Adrenal gland (tissue), 19 donors: ENCODE data around the gene PMIS2. TPM values are rescaled to one million over a fixed set of nuclear protein-coding genes. Genes with fewer than 3 reads are reported as not detected.

ENCODE experiments used
- DNase-seq, 7 donors: peaks; one replicate each; pipeline ENCODE4 v3.0.0-alpha.2; 2019 to 2020
- H3K27ac ChIP-seq, 5 donors: fragments of 200-600 bp; sonication (generic) in 4 of 5; 1 replicate in 3 of 5; 2 replicates in 2 of 5; pipeline versions ENCODE4 v1.5.1 to v1.8.0; 2016 to 2020; ENCODE audit warnings: mild to moderate bottlenecking in 1 of 5
- H3K27me3 ChIP-seq: fragments of 200-600 bp; 2 replicates; pipeline ENCODE4 v1.8.0; 2021
- H3K36me3 ChIP-seq, 2 donors: fragments of 200-600 bp; replicated peaks in 1 of 2; 1 replicate in 1 of 2; 2 replicates in 1 of 2; pipeline versions ENCODE4 v1.5.1 to v1.8.0; 2018 to 2022
- H3K4me1 ChIP-seq, 2 donors: fragments of 200-600 bp; replicated peaks in 1 of 2; 1 replicate in 1 of 2; 2 replicates in 1 of 2; pipeline versions ENCODE4 v1.5.1 to v1.8.0; 2018 to 2021
- H3K4me3 ChIP-seq, 4 donors: fragments of 200-600 bp; sonication (generic) in 3 of 4; one replicate each; pipeline ENCODE4 v1.5.1; 2016 to 2018
- H3K9me3 ChIP-seq, 3 donors: fragments of 200-600 bp; sonication (generic) in 1 of 3; replicated peaks in 1 of 3; 1 replicate in 2 of 3; 2 replicates in 1 of 3; pipeline versions ENCODE4 v1.5.1 to v1.8.0; 2016 to 2021
- CTCF ChIP-seq, 6 experiments: fragments of 450-650 bp in 4 of 6; fragments of 200-600 bp in 2 of 6; sonication (generic) in 1 of 6; IDR thresholded peaks; 1 replicate in 5 of 6; 2 replicates in 1 of 6; pipeline versions ENCODE4 v1.5.1 to v1.8.0; 2016 to 2021; ENCODE audit warnings: antibody characterized with exemption in 6 of 6, mild to moderate bottlenecking in 2 of 6, moderate library complexity in 1 of 6
- POLR2A ChIP-seq, 2 donors: fragments of 450-650 bp; IDR thresholded peaks; one replicate each; pipeline ENCODE4 v1.6.1; 2017; ENCODE audit warnings: antibody characterized with exemption in 2 of 2, mild to moderate bottlenecking in 2 of 2, moderate library complexity in 1 of 2
- WGBS, 4 donors: extraction: QIAGEN DNeasy Blood & Tissue Kit in 2 of 4; methylation state at CpG; one replicate each; pipeline versions ENCODE4 v1.1.5 to v1.1.7; 2013 to 2017; 5-methylcytosine and 5-hydroxymethylcytosine counted together
- intact Hi-C, 2 donors: fragments of 100-400 bp; cut with DNase I; formaldehyde crosslinking; loops; one replicate each; pipeline versions ENCODE4 v1.14.1 to v1.15.0; 2022 to 2023
- long read RNA-seq, 10 donors: library from polyadenylated mRNA in 3 of 10; unstranded in 2 of 10; stranded (forward) in 1 of 10; transcript quantifications; one replicate each; pipeline ENCODE4 v2.0.0 and lab custom pipeline, GENCODE V29; 2021 to 2026
- polyA plus RNA-seq, 3 donors: library from polyadenylated mRNA; stranded (reverse); fragments of 200-250 nt in 2 of 3; fragments of 350-450 nt in 1 of 3; fragmentation: Illumina TruSeq in 1 of 3; extraction: RNeasy Lipid Tissue Mini Kit (QIAGEN cat#74804) in 1 of 3; gene quantifications; one replicate each; pipeline ENCODE4 v1.2.3, GENCODE V29; 2013 to 2014
- total RNA-seq, 9 donors: library from RNA; depleted of rRNA in 4 of 9; stranded (reverse); fragments of >200 nt in 4 of 9; fragments of 120-200 nt in 1 of 9; fragmentation: NEBNext Ultra II Directional in 1 of 9; extraction: Animal tissue kit (Norgen Biotek cat#: 25700) in 1 of 9; gene quantifications; one replicate each; pipeline versions ENCODE4 v1.1.0 to v1.2.4, GENCODE V29; 2013 to 2023
- donor health status: healthy with polysubstance abuse.
- donor health status: Bipolar disorder and iron deficiency.
- donor health status: DM: yes; HTN: yes; CAD: no.
- donor health status: DM: no; HTN: no; CAD: no.
- donor health status: DM: no; HTN: no; CAD: no.
- donor health status: DM: yes; HTN: yes; CAD: no.

The PMIS2 gene
- total RNA-seq (under 1 TPM in 2 of 9 donors, not detected in 7; 0.61 to 0.81 TPM), polyA plus RNA-seq (not detected)
- long read RNA-seq, donor 1: 0 reads
- long read RNA-seq, donor 2: 0 reads
- long read RNA-seq, donor 3: 0 reads
- long read RNA-seq, donor 4: 0 reads
- long read RNA-seq, donor 5: 0 reads
- long read RNA-seq, donor 6: 0 reads
- long read RNA-seq, donor 7: 0 reads
- long read RNA-seq, donor 8: 0 reads
- long read RNA-seq, donor 9: 0 reads
- long read RNA-seq, donor 10: 0 reads

GRCh38 chr19:35585848-35586247 is at the start of gene PMIS2:
PMIS2 (plus strand) TSS chr19:35586173; CDS start chr19:35586260, 87 bp downstream.
- no peak within 1 kb of the TSS for H3K27ac ChIP-seq
- intact Hi-C loops: no loop called here
- DNase-seq: peak in 3 of 7 donors; percentile 36 to 62 (median 38)
- WGBS, 4 donors: 34 to 58% (median 46%) methylated on average over 16 of the region's 16 CpGs
- no peaks in the 10 kb centered on the region for H3K4me1 ChIP-seq
- no peaks in the 10 kb centered on the region for H3K27me3 ChIP-seq
- H3K36me3 ChIP-seq: no peaks in the 10 kb centered on the region
- H3K9me3 ChIP-seq: no peaks in the 10 kb centered on the region
- H3K4me3 ChIP-seq: no peak within 1 kb of the TSS
- TF ChIP-seq CTCF (IDR thresholded peaks at IDR 0.05) (no peak), POLR2A (IDR thresholded peaks at IDR 0.05) (no peak)

GRCh38 chr19:35539314-35539713 is 46.7 kb upstream of the PMIS2 start:
- DNase-seq: no peak
- 75 to 85% (median 80%) methylated on average over 6 of the region's 6 CpGs for WGBS, 4 donors
- Histone ChIP-seq H3K36me3 (no peaks in the 10 kb centered on the region), H3K4me1 (peaks cover under 1 to 4% of the 10 kb centered on the region in 2 donors), H3K4me3 (no peak overlapping the region), H3K27me3 (no peaks in the 10 kb centered on the region), H3K27ac (no peak overlapping the region), H3K9me3 (no peaks in the 10 kb centered on the region)
- intact Hi-C loops: no loop called here
- TF ChIP-seq CTCF (IDR thresholded peaks at IDR 0.05) (no peak), POLR2A (IDR thresholded peaks at IDR 0.05) (no peak)

GRCh38 chr19:35539850-35540249 is 46.1 kb upstream of the PMIS2 start:
- Histone ChIP-seq H3K27ac (no peak overlapping the region), H3K4me3 (no peak overlapping the region), H3K4me1 (peaks cover 5 to 8% of the 10 kb centered on the region in 2 donors), H3K27me3 (no peaks in the 10 kb centered on the region), H3K36me3 (no peaks in the 10 kb centered on the region), H3K9me3 (no peaks in the 10 kb centered on the region)
- TF ChIP-seq CTCF (IDR thresholded peaks at IDR 0.05): no peak
- WGBS, 4 donors: 77 to 82% (median 80%) methylated on average over 7 to 12 of the region's 12 CpGs
- intact Hi-C loops: loop anchor here in 1 of 2 donors (10.0 kb wide), 1 partner anchor 175 kb away; the partner anchor contains the start of gene KMT2B
- no peak for DNase-seq

GRCh38 chr19:35540356-35540927 is 45.5 kb upstream of the PMIS2 start:
- intact Hi-C loops: loop anchor here in 1 of 2 donors (10.0 kb wide), 1 partner anchor 174 kb away; the partner anchor contains the start of gene KMT2B
- no peaks in the 10 kb centered on the region for H3K36me3 ChIP-seq
- H3K4me1 ChIP-seq: peaks cover 5 to 8% of the 10 kb centered on the region in 2 donors
- WGBS, 4 donors: 78 to 92% (median 86%) methylated on average over 6 to 7 of the region's 7 CpGs
- no peaks in the 10 kb centered on the region for H3K9me3 ChIP-seq
- DNase-seq: no peak
- H3K27me3 ChIP-seq: no peaks in the 10 kb centered on the region
- no peak overlapping the region for H3K27ac ChIP-seq
- H3K4me3 ChIP-seq: no peak overlapping the region
- TF ChIP-seq POLR2A (IDR thresholded peaks at IDR 0.05): no peak
- no peak for TF ChIP-seq CTCF (IDR thresholded peaks at IDR 0.05)
